Spleen (tissue), 11 donors: ENCODE data around the gene PPM1H. TPM values are rescaled to one million over a fixed set of nuclear protein-coding genes. Genes with fewer than 3 reads are reported as not detected.

Experiments
- DNase-seq: peaks from one replicate; pipeline ENCODE4 v3.0.0-alpha.2; 2020
- H3K27ac ChIP-seq, 8 donors: fragments of 200-600 bp; sonication (generic) in 7 of 8; 1 replicate in 4 of 8; 2 replicates in 4 of 8; pipeline versions ENCODE4 v1.5.0 to v1.8.0; 2016 to 2021; ENCODE audit warnings: inconsistent platforms in 4 of 8, mild to moderate bottlenecking in 4 of 8, moderate library complexity in 1 of 8
- H3K27me3 ChIP-seq, 7 donors: fragments of 200-600 bp; sonication (generic) in 6 of 7; replicated peaks in 1 of 7; 1 replicate in 4 of 7; 2 replicates in 3 of 7; pipeline versions ENCODE4 v1.5.0 to v1.8.0; 2016 to 2021; ENCODE audit warnings: inconsistent platforms in 3 of 7, mild to moderate bottlenecking in 1 of 7
- H3K36me3 ChIP-seq, 6 donors: fragments of 200-600 bp; sonication (generic) in 5 of 6; 1 replicate in 4 of 6; 2 replicates in 2 of 6; pipeline versions ENCODE4 v1.5.0 to v1.8.0; 2016 to 2021; ENCODE audit warnings: inconsistent platforms in 2 of 6
- H3K4me1 ChIP-seq, 6 donors: fragments of 200-600 bp; sonication (generic) in 5 of 6; 1 replicate in 3 of 6; 2 replicates in 3 of 6; pipeline versions ENCODE4 v1.5.0 to v1.8.0; 2016 to 2021; ENCODE audit warnings: inconsistent platforms in 3 of 6
- H3K4me3 ChIP-seq, 8 donors: fragments of 200-600 bp; sonication (generic) in 7 of 8; 1 replicate in 4 of 8; 2 replicates in 4 of 8; pipeline versions ENCODE4 v1.5.0 to v1.8.0; 2016 to 2021; ENCODE audit warnings: inconsistent platforms in 4 of 8, mild to moderate bottlenecking in 4 of 8, moderate library complexity in 2 of 8
- H3K9me3 ChIP-seq, 8 donors: fragments of 200-600 bp; sonication (generic) in 7 of 8; 1 replicate in 4 of 8; 2 replicates in 4 of 8; pipeline versions ENCODE4 v1.5.0 to v1.8.0; 2016 to 2021; ENCODE audit warnings: inconsistent platforms in 4 of 8
- POLR2A ChIP-seq, 3 donors: fragments of 450-650 bp; IDR thresholded peaks; one replicate each; pipeline ENCODE4 v1.5.1; 2017; ENCODE audit warnings: antibody characterized with exemption in 3 of 3, mild to moderate bottlenecking in 1 of 3
- POLR2AphosphoS5 ChIP-seq, 3 donors: sonication (generic); formaldehyde crosslinking; IDR thresholded peaks; one replicate each; pipeline ENCODE4 v1.5.1; 2017; ENCODE audit warnings: antibody characterized with exemption in 3 of 3
- WGBS, 5 donors: extraction: QIAGEN DNeasy Blood & Tissue Kit in 3 of 5; methylation state at CpG; one replicate each; pipeline versions ENCODE4 v1.1.5 to v1.1.7; 2013 to 2018; 5-methylcytosine and 5-hydroxymethylcytosine counted together
- intact Hi-C: fragments of 100-400 bp; cut with DNase I; formaldehyde crosslinking; loops from one replicate; pipeline ENCODE4 v1.15.0; 2023; ENCODE audit warnings: low total_unique reads
- polyA plus RNA-seq, 3 donors: library from polyadenylated mRNA; stranded (reverse); fragments of 200-250 nt; gene quantifications; one replicate each; pipeline ENCODE4 v1.2.1, GENCODE V29; 2013
- total RNA-seq, 7 donors: library from RNA; depleted of rRNA in 3 of 7; stranded (reverse); fragments of >200 nt in 3 of 7; fragmentation: NEBNext Ultra II Directional in 4 of 7; extraction: Animal tissue kit (Norgen Biotek cat#: 25700) in 4 of 7; gene quantifications; one replicate each; pipeline versions ENCODE4 v1.1.0 to v1.2.1, GENCODE V29; 2016 to 2021
- TF ChIP-seq, protein P1 (sequence below), 11 experiments: fragments of 200-600 bp in 7 of 11; fragments of 450-650 bp in 4 of 11; sonication (generic) in 4 of 11; IDR thresholded peaks in 8 of 11; conservative IDR thresholded peaks in 3 of 11; 1 replicate in 7 of 11; 2 replicates in 4 of 11; pipeline versions ENCODE4 v1.4.0 to v1.8.0; 2016 to 2021; ENCODE audit warnings: antibody characterized with exemption in 11 of 11, inconsistent platforms in 4 of 11, mild to moderate bottlenecking in 1 of 11
- donor health status: healthy with polysubstance abuse.
- donor health status: DM: no; HTN: no; CAD: no; lungs with moderate emphysema.
- donor health status: DM: no; HTN: no; CAD: no.
- donor health status: Bipolar disorder and iron deficiency.
- donor health status: healthy.
- donor health status: DM: no; HTN: no; CAD: no.
- donor health status: DM: yes; HTN: yes; CAD: no.

Gene PPM1H
- total and polyA plus RNA-seq, 10 donors = 0.17 to 3.9 (median 1.9) TPM

DNA sequence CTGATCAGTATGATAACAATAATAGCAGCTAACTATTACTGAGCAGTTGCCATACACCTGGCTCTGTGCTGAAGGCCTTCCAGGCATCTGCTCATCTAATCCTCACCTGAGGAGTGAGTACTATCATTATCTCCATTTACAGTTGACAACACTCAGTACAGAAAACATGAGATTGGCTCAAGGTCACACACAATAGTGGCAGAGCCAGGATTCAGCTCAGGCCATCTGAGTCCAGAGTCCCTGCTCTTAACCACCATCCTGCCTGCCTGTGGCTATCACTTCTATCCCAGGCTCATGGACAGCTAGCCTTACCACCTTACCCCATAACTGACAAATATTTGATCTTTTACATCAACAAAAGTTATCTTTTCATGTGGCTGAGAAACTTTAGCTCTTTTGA lies 155.5 kb downstream of the PPM1H start:
- intact Hi-C loops = no loop called here
- DNase-seq = no peak
- no peaks in the 10 kb centered on the region for H3K36me3 ChIP-seq

GRCh38 chr12:62778187-62778586 lies 156.8 kb downstream of the PPM1H start:
- H3K4me3 ChIP-seq = no peak overlapping the region
- H3K9me3 ChIP-seq = no peaks in the 10 kb centered on the region
- DNase-seq = no peak
- no peaks in the 10 kb centered on the region for H3K27me3 ChIP-seq
- no peaks in the 10 kb centered on the region for H3K36me3 ChIP-seq
- intact Hi-C loops = no loop called here
- H3K27ac ChIP-seq = no peak overlapping the region
- H3K4me1 ChIP-seq = peaks cover 0 to 5% (median 0%) of the 10 kb centered on the region in 6 donors
- 74 to 92% (median 90%) methylated on average over 3 of the region's 3 CpGs for WGBS, 5 donors
- TF ChIP-seq POLR2A (IDR thresholded peaks at IDR 0.05) (no peak), POLR2AphosphoS5 (IDR thresholded peaks at IDR 0.05) (no peak)
- TF ChIP-seq, protein P1, sequence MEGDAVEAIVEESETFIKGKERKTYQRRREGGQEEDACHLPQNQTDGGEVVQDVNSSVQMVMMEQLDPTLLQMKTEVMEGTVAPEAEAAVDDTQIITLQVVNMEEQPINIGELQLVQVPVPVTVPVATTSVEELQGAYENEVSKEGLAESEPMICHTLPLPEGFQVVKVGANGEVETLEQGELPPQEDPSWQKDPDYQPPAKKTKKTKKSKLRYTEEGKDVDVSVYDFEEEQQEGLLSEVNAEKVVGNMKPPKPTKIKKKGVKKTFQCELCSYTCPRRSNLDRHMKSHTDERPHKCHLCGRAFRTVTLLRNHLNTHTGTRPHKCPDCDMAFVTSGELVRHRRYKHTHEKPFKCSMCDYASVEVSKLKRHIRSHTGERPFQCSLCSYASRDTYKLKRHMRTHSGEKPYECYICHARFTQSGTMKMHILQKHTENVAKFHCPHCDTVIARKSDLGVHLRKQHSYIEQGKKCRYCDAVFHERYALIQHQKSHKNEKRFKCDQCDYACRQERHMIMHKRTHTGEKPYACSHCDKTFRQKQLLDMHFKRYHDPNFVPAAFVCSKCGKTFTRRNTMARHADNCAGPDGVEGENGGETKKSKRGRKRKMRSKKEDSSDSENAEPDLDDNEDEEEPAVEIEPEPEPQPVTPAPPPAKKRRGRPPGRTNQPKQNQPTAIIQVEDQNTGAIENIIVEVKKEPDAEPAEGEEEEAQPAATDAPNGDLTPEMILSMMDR (IDR thresholded peaks at IDR 0.05 in 8 of 11, conservative IDR thresholded peaks at IDR 0.05 in 3 of 11) = no peak

More for the DNA sequence above, 155.5 kb downstream of the PPM1H start:
- H3K9me3 ChIP-seq = no peaks in the 10 kb centered on the region
- H3K4me3 ChIP-seq = no peak overlapping the region
- H3K27ac ChIP-seq = no peak overlapping the region
- no peaks in the 10 kb centered on the region for H3K27me3 ChIP-seq
- TF ChIP-seq POLR2A (IDR thresholded peaks at IDR 0.05) (no peak), POLR2AphosphoS5 (IDR thresholded peaks at IDR 0.05) (no peak)
- TF ChIP-seq, protein P1 (IDR thresholded peaks at IDR 0.05 in 8 of 11, conservative IDR thresholded peaks at IDR 0.05 in 3 of 11) = no peak
- H3K4me1 ChIP-seq = peaks cover 0 to 5% (median 0%) of the 10 kb centered on the region in 6 donors

DNA sequence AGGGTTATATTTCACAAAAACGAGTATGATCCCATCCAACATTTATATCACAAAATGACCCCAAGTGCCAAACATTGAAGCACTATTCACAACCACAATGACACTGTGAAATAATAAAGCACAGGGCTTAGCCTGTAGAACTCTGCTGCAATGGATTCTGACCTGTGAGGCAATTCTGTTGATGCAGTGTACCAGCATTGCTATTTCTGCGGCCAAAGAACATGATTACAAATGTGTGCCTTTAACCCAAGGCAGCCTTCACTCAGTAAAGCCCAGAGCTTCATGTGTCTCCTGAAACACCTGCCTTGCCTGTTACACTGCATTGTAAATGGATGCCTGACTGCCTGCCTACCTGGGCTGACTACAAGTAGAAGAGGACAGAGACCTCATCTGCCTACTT lies 158.0 kb downstream of the PPM1H start:
- intact Hi-C loops = no loop called here
- Histone ChIP-seq H3K9me3 (no peaks in the 10 kb centered on the region), H3K27ac (no peak overlapping the region), H3K4me3 (no peak overlapping the region), H3K27me3 (no peaks in the 10 kb centered on the region), H3K4me1 (peaks cover 0 to 5% (median 0%) of the 10 kb centered on the region in 6 donors), H3K36me3 (no peaks in the 10 kb centered on the region)
- no peak for TF ChIP-seq POLR2A (IDR thresholded peaks at IDR 0.05)
- no peak for TF ChIP-seq POLR2AphosphoS5 (IDR thresholded peaks at IDR 0.05)
- TF ChIP-seq, protein P1 (IDR thresholded peaks at IDR 0.05 in 8 of 11, conservative IDR thresholded peaks at IDR 0.05 in 3 of 11) = no peak
- 81 to 94% (median 88%) methylated on average over 2 of the region's 2 CpGs for WGBS, 5 donors
- no peak for DNase-seq

- intact Hi-C loops = no loop called here
- H3K9me3 ChIP-seq = no peaks in the 10 kb centered on the region
- no peak overlapping the region for H3K27ac ChIP-seq
- no peak for DNase-seq
- H3K4me3 ChIP-seq = no peak overlapping the region
- H3K27me3 ChIP-seq = no peaks in the 10 kb centered on the region
- no peak for TF ChIP-seq POLR2AphosphoS5 (IDR thresholded peaks at IDR 0.05)
- TF ChIP-seq, protein P1 (IDR thresholded peaks at IDR 0.05 in 8 of 11, conservative IDR thresholded peaks at IDR 0.05 in 3 of 11) = no peak
- no peak for TF ChIP-seq POLR2A (IDR thresholded peaks at IDR 0.05)
- no peaks in the 10 kb centered on the region for H3K36me3 ChIP-seq
- H3K4me1 ChIP-seq = peaks cover 0 to 5% (median 0%) of the 10 kb centered on the region in 6 donors
Measured at GRCh38 chr12:62776575-62776974, 158.4 kb downstream of the PPM1H start.
